Osteocyte (in vitro differentiated cells): Measurements from ENCODE around the gene GFM1. TPM values are rescaled to one million over a fixed set of nuclear protein-coding genes. Genes with fewer than 3 reads are reported as not detected.
A peak's percentile ranks its signal among the peaks of the same experiment; 100 is the strongest.
"Not testable (repeated sequence)": the region's sequence is repeated elsewhere in the genome, so short reads cannot be mapped to it uniquely, and the experiment has no call there.

Experiments used
- DNase-seq: peaks from one replicate; pipeline ENCODE4 v3.0.0; 2021; ENCODE audit warnings: mixed read lengths; ENCODE audit not compliant: unreplicated experiment; ENCODE audit errors: extremely low spot score
- H3K27ac Mint-ChIP-seq: one replicate; pipeline ENCODE4 v1.8.0; 2021; ENCODE audit warnings: mild to moderate bottlenecking, mixed read lengths; ENCODE audit not compliant: unreplicated experiment
- H3K27me3 Mint-ChIP-seq: one replicate; pipeline ENCODE4 v1.8.0; 2021; ENCODE audit warnings: mixed read lengths; ENCODE audit not compliant: unreplicated experiment
- H3K36me3 Mint-ChIP-seq: one replicate; pipeline ENCODE4 v1.8.0; 2021; ENCODE audit warnings: mixed read lengths; ENCODE audit not compliant: unreplicated experiment
- H3K4me1 Mint-ChIP-seq: one replicate; pipeline ENCODE4 v1.8.0; 2021; ENCODE audit warnings: mixed read lengths; ENCODE audit not compliant: unreplicated experiment
- H3K4me3 Mint-ChIP-seq: one replicate; pipeline ENCODE4 v1.8.0; 2021; ENCODE audit warnings: mild to moderate bottlenecking, moderate library complexity, mixed read lengths; ENCODE audit not compliant: unreplicated experiment
- H3K9me3 Mint-ChIP-seq: one replicate; pipeline ENCODE4 v1.8.0; 2021; ENCODE audit warnings: mixed read lengths; ENCODE audit not compliant: unreplicated experiment
- total RNA-seq: library from RNA; stranded (reverse); gene quantifications from 2 replicates; pipeline ENCODE4 v1.2.1, GENCODE V29; 2021
- TF ChIP-seq, protein P1 (sequence below): fragments of 200-600 bp; sonication (generic); IDR thresholded peaks from 2 replicates; pipeline ENCODE4 v1.5.0; 2021; ENCODE audit warnings: antibody characterized with exemption, mild to moderate bottlenecking, moderate library complexity

The GFM1 gene
- total RNA-seq, 1 donor from 2014 or later, result 38.0 TPM

DNA sequence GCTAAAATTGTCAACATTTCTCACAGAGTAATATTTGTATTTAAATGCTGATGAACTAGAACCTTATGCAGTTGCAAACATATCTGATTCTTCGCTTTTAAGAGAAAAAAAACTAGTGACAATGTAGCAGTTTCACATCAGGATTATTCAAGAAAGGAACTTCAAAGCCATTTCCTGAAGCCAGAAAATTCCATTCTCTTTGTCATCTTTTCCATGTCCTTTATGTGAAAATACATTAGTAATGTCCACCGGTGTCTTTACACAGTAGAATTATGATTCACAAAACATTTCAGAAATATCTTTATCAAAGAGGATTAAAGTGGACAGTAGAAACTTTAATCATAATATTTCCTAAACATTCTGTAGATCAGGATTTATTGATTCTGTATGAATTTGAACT, 40.8 kb downstream of the GFM1 start:
- H3K4me1 Mint-ChIP-seq, result no peaks in the 10 kb centered on the region
- TF ChIP-seq, protein P1, sequence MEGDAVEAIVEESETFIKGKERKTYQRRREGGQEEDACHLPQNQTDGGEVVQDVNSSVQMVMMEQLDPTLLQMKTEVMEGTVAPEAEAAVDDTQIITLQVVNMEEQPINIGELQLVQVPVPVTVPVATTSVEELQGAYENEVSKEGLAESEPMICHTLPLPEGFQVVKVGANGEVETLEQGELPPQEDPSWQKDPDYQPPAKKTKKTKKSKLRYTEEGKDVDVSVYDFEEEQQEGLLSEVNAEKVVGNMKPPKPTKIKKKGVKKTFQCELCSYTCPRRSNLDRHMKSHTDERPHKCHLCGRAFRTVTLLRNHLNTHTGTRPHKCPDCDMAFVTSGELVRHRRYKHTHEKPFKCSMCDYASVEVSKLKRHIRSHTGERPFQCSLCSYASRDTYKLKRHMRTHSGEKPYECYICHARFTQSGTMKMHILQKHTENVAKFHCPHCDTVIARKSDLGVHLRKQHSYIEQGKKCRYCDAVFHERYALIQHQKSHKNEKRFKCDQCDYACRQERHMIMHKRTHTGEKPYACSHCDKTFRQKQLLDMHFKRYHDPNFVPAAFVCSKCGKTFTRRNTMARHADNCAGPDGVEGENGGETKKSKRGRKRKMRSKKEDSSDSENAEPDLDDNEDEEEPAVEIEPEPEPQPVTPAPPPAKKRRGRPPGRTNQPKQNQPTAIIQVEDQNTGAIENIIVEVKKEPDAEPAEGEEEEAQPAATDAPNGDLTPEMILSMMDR, result no peak
- no peak overlapping the region for H3K27ac Mint-ChIP-seq
- DNase-seq, result no peak
- no peak overlapping the region for H3K4me3 Mint-ChIP-seq
- H3K36me3 Mint-ChIP-seq, result peaks cover 15% of the 10 kb centered on the region
- H3K9me3 Mint-ChIP-seq, result no peaks in the 10 kb centered on the region
- no peaks in the 10 kb centered on the region for H3K27me3 Mint-ChIP-seq

DNA sequence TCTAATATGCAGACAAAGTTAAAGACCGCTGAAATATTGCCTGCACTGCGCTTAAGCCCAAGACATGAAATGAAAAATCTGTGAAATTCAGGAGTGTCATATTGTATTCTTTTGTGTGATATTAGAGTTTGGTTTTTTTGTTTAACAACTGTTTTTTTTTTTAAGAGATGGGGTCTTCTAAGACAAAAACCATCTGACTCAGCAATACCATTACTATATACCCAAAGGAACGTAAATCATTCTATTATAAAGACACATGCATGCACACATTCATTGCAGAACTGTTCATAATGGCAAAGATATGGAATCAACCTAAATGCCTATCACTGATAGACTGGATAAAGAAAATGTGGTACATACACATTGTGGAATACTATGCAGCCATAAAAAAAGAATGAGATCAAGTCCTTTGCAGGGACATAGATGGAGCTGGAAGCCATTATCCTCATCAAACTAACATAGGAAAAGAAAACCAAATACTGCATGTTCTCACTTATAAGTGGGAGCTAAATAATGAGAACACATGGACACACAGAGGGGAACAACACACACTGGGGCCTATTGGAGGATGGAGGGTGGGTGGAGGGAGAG, 49.6 kb downstream of the GFM1 start:
- H3K27me3 Mint-ChIP-seq, DNase-seq, H3K27ac Mint-ChIP-seq, H3K9me3 Mint-ChIP-seq, H3K4me1 Mint-ChIP-seq, H3K4me3 Mint-ChIP-seq: not testable (repeated sequence)
- H3K36me3 Mint-ChIP-seq, result peaks cover 40% of the 10 kb centered on the region

DNA sequence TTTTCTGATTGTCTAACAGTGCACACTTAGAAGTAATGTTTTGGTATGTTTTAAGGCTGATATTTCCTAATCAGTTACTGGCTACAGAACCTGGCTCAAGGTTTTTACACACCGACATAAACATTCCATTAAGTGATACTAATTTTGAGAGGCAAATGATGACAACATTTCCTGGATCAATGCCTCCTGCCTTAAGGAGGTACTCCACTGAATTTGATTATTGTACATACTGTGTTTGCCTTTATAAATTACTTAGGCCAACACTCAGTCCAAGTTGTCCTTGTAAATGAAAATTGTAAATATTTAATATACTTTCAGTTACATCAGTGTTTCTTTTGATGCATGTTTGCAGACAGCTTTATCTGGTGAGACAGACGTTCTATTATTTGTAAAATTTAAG, 52.3 kb downstream of the GFM1 start:
- Mint-ChIP-seq H3K27me3 (no peaks in the 10 kb centered on the region), H3K4me3 (no peak overlapping the region), H3K27ac (no peak overlapping the region), H3K4me1 (peaks cover 13% of the 10 kb centered on the region), H3K9me3 (no peaks in the 10 kb centered on the region), H3K36me3 (peaks cover 32% of the 10 kb centered on the region)
- TF ChIP-seq, protein P1, result no peak
- DNase-seq, result no peak

DNA sequence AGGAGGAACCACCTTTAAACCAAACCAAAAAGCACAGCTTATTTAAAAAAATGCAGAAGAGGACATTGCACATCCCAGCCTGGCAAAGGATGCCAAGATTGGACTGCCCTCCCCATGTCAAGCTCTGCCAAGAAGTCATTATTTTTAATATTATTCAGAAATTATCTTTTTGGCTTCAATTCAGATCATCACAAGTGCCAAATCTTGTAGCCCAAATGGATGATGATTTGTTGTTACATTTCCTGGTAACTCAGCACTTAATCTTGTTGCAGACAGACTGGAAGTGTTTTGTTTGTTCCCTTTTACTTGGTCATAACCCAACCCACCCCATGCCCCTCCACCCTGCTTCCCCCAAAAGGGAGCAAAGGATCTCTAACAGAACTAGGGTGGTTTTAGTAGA, 56.2 kb downstream of the GFM1 start:
- TF ChIP-seq, protein P1, result no peak

DNA sequence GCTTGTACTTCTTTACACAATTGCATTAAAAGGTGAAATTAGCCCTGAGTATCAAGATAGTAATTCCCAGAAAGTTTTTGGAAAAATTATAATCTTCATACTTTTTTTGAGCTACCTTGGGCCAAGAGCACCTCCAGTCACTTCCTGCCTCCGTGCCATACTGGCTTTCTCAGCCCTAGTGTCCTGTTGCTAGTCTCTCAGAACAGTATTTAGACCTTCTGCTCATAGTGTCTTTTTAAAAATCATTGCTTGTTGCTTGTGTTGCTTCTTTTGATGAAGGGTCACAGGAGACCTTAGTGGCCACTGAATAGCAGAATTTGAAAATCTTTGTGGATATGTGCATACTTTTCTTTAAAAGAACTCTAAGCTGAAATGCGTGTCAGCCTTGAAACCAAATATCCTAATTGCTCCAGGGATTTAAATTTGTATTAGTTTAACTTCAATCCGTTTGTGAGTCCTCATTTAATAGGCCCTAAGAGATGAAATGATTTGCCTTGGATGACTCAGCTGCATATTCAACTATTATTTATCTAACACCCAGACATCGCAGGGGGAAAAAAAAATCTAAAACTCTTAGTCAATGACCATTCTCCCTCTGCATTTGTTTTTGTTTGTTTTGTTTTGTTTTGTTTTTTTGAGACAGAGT, 57.2 kb downstream of the GFM1 start:
- Mint-ChIP-seq H3K36me3 (peaks cover 15% of the 10 kb centered on the region), H3K4me1 (peaks cover 37% of the 10 kb centered on the region), H3K27ac (peak overlapping the region; percentile 78), H3K4me3 (no peak overlapping the region), H3K27me3 (no peaks in the 10 kb centered on the region), H3K9me3 (no peaks in the 10 kb centered on the region)
- no peak for DNase-seq
- TF ChIP-seq, protein P1, result no peak

More for the DNA sequence above, 56.2 kb downstream of the GFM1 start:
- H3K27me3 Mint-ChIP-seq, result no peaks in the 10 kb centered on the region
- H3K27ac Mint-ChIP-seq, result no peak overlapping the region
- no peaks in the 10 kb centered on the region for H3K9me3 Mint-ChIP-seq
- H3K4me1 Mint-ChIP-seq, result peaks cover 37% of the 10 kb centered on the region
- H3K4me3 Mint-ChIP-seq, result no peak overlapping the region
- H3K36me3 Mint-ChIP-seq, result peaks cover 13% of the 10 kb centered on the region
- no peak for DNase-seq
